ENCODE data around the gene ANKRD1. TPM values are rescaled to one million over a fixed set of nuclear protein-coding genes. Genes with fewer than 3 reads are reported as not detected.

The ANKRD1 gene
- total RNA-seq, 1 experiment from 2014 or later: not detected

DNA sequence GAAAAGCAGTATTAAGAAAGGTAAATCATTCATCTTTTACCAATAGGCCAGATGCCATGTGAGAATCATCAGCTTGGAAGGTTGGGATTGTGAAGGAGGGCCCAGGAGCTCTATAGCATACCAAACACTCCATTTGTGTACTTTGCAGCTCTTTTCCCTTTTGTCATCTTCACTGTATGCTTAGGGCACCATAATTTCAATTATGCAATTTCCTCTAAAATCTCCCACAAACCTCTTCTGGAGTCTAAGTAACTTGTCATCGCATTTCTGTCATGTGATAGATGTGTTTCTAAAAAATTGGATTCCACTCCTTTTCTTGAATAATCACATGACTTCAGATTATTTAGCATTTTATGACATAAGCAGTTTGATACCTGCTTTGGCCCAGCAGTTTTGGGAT is 31.3 kb downstream of the ANKRD1 start:
- no peak overlapping the region for H3K27ac ChIP-seq (ENCODE audit: low read depth, low read length)
- intact Hi-C loops (cut with micrococcal nuclease): loop anchor here (10.0 kb wide), 2 partner anchors 855 to 1025 kb away; no protein-coding TSS in a partner anchor
- POLR2A ChIA-PET: no interaction called here

More for the DNA sequence above, 31.3 kb downstream of the ANKRD1 start:
- H3K9me3 ChIP-seq (ENCODE audit: control insufficient read depth in 1 of 2, insufficient read depth in 1 of 2, low read depth in 1 of 2, low read length in 2 of 2): no peaks in the 10 kb centered on the region
- no peak overlapping the region for H2AFZ ChIP-seq (ENCODE audit: low read depth, low read length, poor library complexity, severe bottlenecking)
- H3K4me3 ChIP-seq (replicated peaks in 1 of 2; ENCODE audit: low read depth in 1 of 2, low read length in 2 of 2): no peak overlapping the region
- CTCF ChIA-PET: interaction anchor here (1.2 kb wide), 1 partner anchor 22 kb away, joined by 3 read pairs; no protein-coding TSS in a partner anchor
- no peak overlapping the region for H3K9ac ChIP-seq (ENCODE audit: low read length)
- no peaks in the 10 kb centered on the region for H3K9me2 ChIP-seq (ENCODE audit: insufficient read depth)
- no peaks in the 10 kb centered on the region for H3K79me2 ChIP-seq (ENCODE audit: insufficient read depth, low read length)
- TF ChIP-seq SP1 (IDR thresholded peaks at IDR 0.05; ENCODE audit: low read depth): no peak
- TF ChIP-seq YY1 (IDR thresholded peaks at IDR 0.05; ENCODE audit: extremely low read depth, insufficient replicate concordance, low read depth, low read length): no peak
- TF ChIP-seq, protein P1, sequence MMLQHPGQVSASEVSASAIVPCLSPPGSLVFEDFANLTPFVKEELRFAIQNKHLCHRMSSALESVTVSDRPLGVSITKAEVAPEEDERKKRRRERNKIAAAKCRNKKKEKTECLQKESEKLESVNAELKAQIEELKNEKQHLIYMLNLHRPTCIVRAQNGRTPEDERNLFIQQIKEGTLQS (IDR thresholded peaks at IDR 0.05): no peak
- TF ChIP-seq ZNF274 (IDR thresholded peaks at IDR 0.05; ENCODE audit: low read depth, low read length): no peak
- TF ChIP-seq, protein P2, sequence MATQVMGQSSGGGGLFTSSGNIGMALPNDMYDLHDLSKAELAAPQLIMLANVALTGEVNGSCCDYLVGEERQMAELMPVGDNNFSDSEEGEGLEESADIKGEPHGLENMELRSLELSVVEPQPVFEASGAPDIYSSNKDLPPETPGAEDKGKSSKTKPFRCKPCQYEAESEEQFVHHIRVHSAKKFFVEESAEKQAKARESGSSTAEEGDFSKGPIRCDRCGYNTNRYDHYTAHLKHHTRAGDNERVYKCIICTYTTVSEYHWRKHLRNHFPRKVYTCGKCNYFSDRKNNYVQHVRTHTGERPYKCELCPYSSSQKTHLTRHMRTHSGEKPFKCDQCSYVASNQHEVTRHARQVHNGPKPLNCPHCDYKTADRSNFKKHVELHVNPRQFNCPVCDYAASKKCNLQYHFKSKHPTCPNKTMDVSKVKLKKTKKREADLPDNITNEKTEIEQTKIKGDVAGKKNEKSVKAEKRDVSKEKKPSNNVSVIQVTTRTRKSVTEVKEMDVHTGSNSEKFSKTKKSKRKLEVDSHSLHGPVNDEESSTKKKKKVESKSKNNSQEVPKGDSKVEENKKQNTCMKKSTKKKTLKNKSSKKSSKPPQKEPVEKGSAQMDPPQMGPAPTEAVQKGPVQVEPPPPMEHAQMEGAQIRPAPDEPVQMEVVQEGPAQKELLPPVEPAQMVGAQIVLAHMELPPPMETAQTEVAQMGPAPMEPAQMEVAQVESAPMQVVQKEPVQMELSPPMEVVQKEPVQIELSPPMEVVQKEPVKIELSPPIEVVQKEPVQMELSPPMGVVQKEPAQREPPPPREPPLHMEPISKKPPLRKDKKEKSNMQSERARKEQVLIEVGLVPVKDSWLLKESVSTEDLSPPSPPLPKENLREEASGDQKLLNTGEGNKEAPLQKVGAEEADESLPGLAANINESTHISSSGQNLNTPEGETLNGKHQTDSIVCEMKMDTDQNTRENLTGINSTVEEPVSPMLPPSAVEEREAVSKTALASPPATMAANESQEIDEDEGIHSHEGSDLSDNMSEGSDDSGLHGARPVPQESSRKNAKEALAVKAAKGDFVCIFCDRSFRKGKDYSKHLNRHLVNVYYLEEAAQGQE (IDR thresholded peaks at IDR 0.05; ENCODE audit: low read depth): no peak
- TF ChIP-seq FOSL1 (IDR thresholded peaks at IDR 0.05; ENCODE audit: low read depth): no peak
- TF ChIP-seq TCF7L2 (IDR thresholded peaks at IDR 0.05; ENCODE audit: borderline replicate concordance, extremely low read depth, insufficient read depth, insufficient read length): no peak
- TF ChIP-seq EGR1 (IDR thresholded peaks at IDR 0.05; ENCODE audit: low read depth): no peak
- no peak for TF ChIP-seq ELF1 (IDR thresholded peaks at IDR 0.05; ENCODE audit: borderline replicate concordance, low read depth)
- TF ChIP-seq, protein P3, sequence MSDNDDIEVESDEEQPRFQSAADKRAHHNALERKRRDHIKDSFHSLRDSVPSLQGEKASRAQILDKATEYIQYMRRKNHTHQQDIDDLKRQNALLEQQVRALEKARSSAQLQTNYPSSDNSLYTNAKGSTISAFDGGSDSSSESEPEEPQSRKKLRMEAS (IDR thresholded peaks at IDR 0.05): no peak
- TF ChIP-seq, protein P4, sequence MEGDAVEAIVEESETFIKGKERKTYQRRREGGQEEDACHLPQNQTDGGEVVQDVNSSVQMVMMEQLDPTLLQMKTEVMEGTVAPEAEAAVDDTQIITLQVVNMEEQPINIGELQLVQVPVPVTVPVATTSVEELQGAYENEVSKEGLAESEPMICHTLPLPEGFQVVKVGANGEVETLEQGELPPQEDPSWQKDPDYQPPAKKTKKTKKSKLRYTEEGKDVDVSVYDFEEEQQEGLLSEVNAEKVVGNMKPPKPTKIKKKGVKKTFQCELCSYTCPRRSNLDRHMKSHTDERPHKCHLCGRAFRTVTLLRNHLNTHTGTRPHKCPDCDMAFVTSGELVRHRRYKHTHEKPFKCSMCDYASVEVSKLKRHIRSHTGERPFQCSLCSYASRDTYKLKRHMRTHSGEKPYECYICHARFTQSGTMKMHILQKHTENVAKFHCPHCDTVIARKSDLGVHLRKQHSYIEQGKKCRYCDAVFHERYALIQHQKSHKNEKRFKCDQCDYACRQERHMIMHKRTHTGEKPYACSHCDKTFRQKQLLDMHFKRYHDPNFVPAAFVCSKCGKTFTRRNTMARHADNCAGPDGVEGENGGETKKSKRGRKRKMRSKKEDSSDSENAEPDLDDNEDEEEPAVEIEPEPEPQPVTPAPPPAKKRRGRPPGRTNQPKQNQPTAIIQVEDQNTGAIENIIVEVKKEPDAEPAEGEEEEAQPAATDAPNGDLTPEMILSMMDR (IDR thresholded peaks at IDR 0.05 in 2 of 3, conservative IDR thresholded peaks at IDR 0.05 in 1 of 3; ENCODE audit: borderline replicate concordance in 1 of 3, insufficient read depth in 1 of 3, low read depth in 2 of 3, low read length in 2 of 3): no peak
- TF ChIP-seq CBX3 (IDR thresholded peaks at IDR 0.05; ENCODE audit: low read depth): no peak
- TF ChIP-seq POLR2AphosphoS5 (IDR thresholded peaks at IDR 0.05; ENCODE audit: low read depth, low read length): no peak
- H4K20me1 ChIP-seq (ENCODE audit: insufficient read depth): no peaks in the 10 kb centered on the region
- no peaks in the 10 kb centered on the region for H3K27me3 ChIP-seq (ENCODE audit: insufficient read depth, low read length)
- RAD21 ChIA-PET (ENCODE audit: low non-redundant PET in 1 of 2, low total read pairs in 2 of 2, uncharacterized antibody in 2 of 2, unreplicated experiment in 2 of 2): no interaction called here
- no peak overlapping the region for H3K4me2 ChIP-seq (ENCODE audit: low read length)
- no TSS peak for BruUV-seq (replicated peaks)
- no peak for DNase-seq (ENCODE audit: low read depth, low spot score)
- peaks cover 40 to 55% of the 10 kb centered on the region in 2 experiments; a peak in 3 of 4 replicates for H3K36me3 ChIP-seq (ENCODE audit: control insufficient read depth in 1 of 2, insufficient read depth in 2 of 2, low read length in 2 of 2)
- ATAC-seq: no peak
- no peaks in the 10 kb centered on the region for H3K4me1 ChIP-seq (ENCODE audit: control insufficient read depth in 1 of 2, insufficient read depth in 2 of 2, low read length in 2 of 2)
